HepG2 (cell line): ENCODE measurements around the gene RAP1A. TPM values are rescaled to one million over a fixed set of nuclear protein-coding genes. Genes with fewer than 3 reads are reported as not detected.

Experiments
- ATAC-seq: fragments of 200-7000 bp; cut with Tn5 transposase; 3 replicates; pipeline ENCODE4 v1.9.1; 2020; ENCODE audit warnings: mild to moderate bottlenecking, moderate library complexity
- BruUV-seq: library from RNA; stranded (reverse); fragments of 400-500 nt; replicated peaks from 2 replicates; lab custom pipeline; 2021; lab: Mats Ljungman, UMichigan
- CTCF ChIA-PET: fragments of 300-600 bp; formaldehyde crosslinking; extraction: SDS; loops from one replicate; lab custom pipeline; 2021; ENCODE audit warnings: low total read pairs, inconsistent platforms, low intra/inter-chr PET ratio; lab: Yijun Ruan, JAX
- POLR2A ChIA-PET: fragments of 350-600 bp; sonication (Branson Sonifier 250); formaldehyde crosslinking; loops from one replicate; lab custom pipeline; 2020; ENCODE audit warnings: antibody characterized with exemption, inconsistent platforms; lab: Yijun Ruan, JAX
- DNase-seq: peaks from one replicate; pipeline ENCODE4 v3.0.0-alpha.2; 2015; ENCODE audit warnings: low spot score
- FAIRE-seq: peaks from 3 replicates; lab custom pipeline; 2011; peaks lifted over from hg19 to GRCh38; lab: Jason Lieb, UNC
- H2AFZ ChIP-seq: one replicate; pipeline ENCODE4 v1.6.1; 2011; ENCODE audit warnings: low read length, inconsistent platforms
- H3K27ac ChIP-seq: fragments of 300-600 bp; 3 replicates; pipeline ENCODE4 v1.8.0; 2011; ENCODE audit warnings: mixed run types, mild to moderate bottlenecking, mixed read lengths, low read length, inconsistent platforms; ENCODE audit not compliant: insufficient read depth; ENCODE audit errors: extremely low read length
- H3K27me3 ChIP-seq, 2 experiments: fragments of 200-600 bp in 1 of 2; 2 replicates in 1 of 2; 3 replicates in 1 of 2; pipeline versions ENCODE4 v1.6.0 to v1.8.0; 2011; ENCODE audit warnings: low read length in 2 of 2, mild to moderate bottlenecking in 2 of 2, moderate library complexity in 2 of 2, inconsistent platforms in 1 of 2; ENCODE audit not compliant: insufficient read depth in 2 of 2, control insufficient read depth in 1 of 2
- H3K36me3 ChIP-seq, 2 experiments: fragments of 200-600 bp in 1 of 2; replicated peaks in 1 of 2; 2 replicates in 1 of 2; 3 replicates in 1 of 2; pipeline versions ENCODE4 v1.5.1 to v1.8.0; 2011; ENCODE audit warnings: low read length in 2 of 2, inconsistent platforms in 1 of 2; ENCODE audit not compliant: insufficient read depth in 2 of 2, control insufficient read depth in 1 of 2
- H3K4me1 ChIP-seq: 2 replicates; pipeline ENCODE4 v1.5.1; 2012; ENCODE audit warnings: low read length, inconsistent platforms; ENCODE audit not compliant: insufficient read depth
- H3K4me2 ChIP-seq: 2 replicates; pipeline ENCODE4 v1.6.0; 2011; ENCODE audit warnings: low read depth, low read length, inconsistent platforms
- H3K4me3 ChIP-seq, 3 experiments: fragments of 200-600 bp in 1 of 3; sonication (generic), shearing (Covaris generic) in 1 of 3; replicated peaks in 1 of 3; 2 replicates each; pipeline ENCODE4 v1.5.1; 2011 to 2016; ENCODE audit warnings: low read length in 3 of 3, inconsistent platforms in 2 of 3, low read depth in 2 of 3, mild to moderate bottlenecking in 2 of 3, control low read depth in 1 of 3, mixed read lengths in 1 of 3; ENCODE audit not compliant: insufficient read depth in 1 of 3
- H3K79me2 ChIP-seq: one replicate; pipeline ENCODE4 v1.6.1; 2011; ENCODE audit warnings: low read length, inconsistent platforms; ENCODE audit not compliant: insufficient read depth
- H3K9ac ChIP-seq: 2 replicates; pipeline ENCODE4 v1.6.0; 2011; ENCODE audit warnings: mild to moderate bottlenecking, low read depth, low read length, inconsistent platforms; ENCODE audit not compliant: insufficient read depth
- H3K9me3 ChIP-seq: 2 replicates; pipeline ENCODE4 v1.5.1; 2012; ENCODE audit warnings: mild to moderate bottlenecking, low read length
- H4K20me1 ChIP-seq: 2 replicates; pipeline ENCODE4 v1.6.0; 2011; ENCODE audit warnings: inconsistent platforms, mild to moderate bottlenecking, low read length, moderate library complexity; ENCODE audit not compliant: insufficient read depth
- LRRFIP1 ChIP-seq: sonication (generic); formaldehyde crosslinking; conservative IDR thresholded peaks from 2 replicates; pipeline ENCODE4 v1.4.0; 2020; ENCODE audit warnings: missing genetic modification reagents
- NFRKB ChIP-seq: fragments of 450-650 bp; IDR thresholded peaks from 2 replicates; pipeline ENCODE4 v1.6.1; 2017
- NR2C2 ChIP-seq: sonication (generic); formaldehyde crosslinking; IDR thresholded peaks from 2 replicates; pipeline ENCODE4 v1.4.0; 2020; ENCODE audit warnings: missing genetic modification reagents, mild to moderate bottlenecking, moderate library complexity, borderline replicate concordance
- SATB2 ChIP-seq: sonication (generic); formaldehyde crosslinking; IDR thresholded peaks from 2 replicates; pipeline ENCODE4 v1.5.0; 2020; ENCODE audit warnings: missing genetic modification reagents
- SP4 ChIP-seq: sonication (generic); formaldehyde crosslinking; IDR thresholded peaks from 2 replicates; pipeline ENCODE4 v1.8.1; 2023; ENCODE audit warnings: mild to moderate bottlenecking, missing genetic modification reagents
- ZBTB20 ChIP-seq: sonication (generic); formaldehyde crosslinking; IDR thresholded peaks from 2 replicates; pipeline ENCODE4 v1.8.1; 2023; ENCODE audit warnings: missing genetic modification reagents, low read depth, mild to moderate bottlenecking, borderline replicate concordance
- ZBTB43 ChIP-seq: sonication (generic); formaldehyde crosslinking; conservative IDR thresholded peaks from 2 replicates; pipeline ENCODE4 v1.4.0; 2020; ENCODE audit warnings: missing genetic modification reagents
- ZNF382 ChIP-seq: sonication (generic); formaldehyde crosslinking; IDR thresholded peaks from 2 replicates; pipeline ENCODE4 v1.5.0; 2020; ENCODE audit warnings: missing genetic modification reagents, mild to moderate bottlenecking, borderline replicate concordance
- ZNF607 ChIP-seq: sonication (generic); formaldehyde crosslinking; IDR thresholded peaks from 2 replicates; pipeline ENCODE4 v1.5.1; 2020; ENCODE audit warnings: missing genetic modification reagents, mild to moderate bottlenecking, borderline replicate concordance
- ZNF670 ChIP-seq: sonication (generic); formaldehyde crosslinking; IDR thresholded peaks from 2 replicates; pipeline ENCODE4 v1.8.0; 2022; ENCODE audit warnings: mild to moderate bottlenecking, missing genetic modification reagents, borderline replicate concordance
- ZNF75D ChIP-seq: sonication (generic); formaldehyde crosslinking; IDR thresholded peaks from 2 replicates; pipeline ENCODE4 v1.8.1; 2023; ENCODE audit warnings: missing genetic modification reagents, mild to moderate bottlenecking, borderline replicate concordance
- ZNF839 ChIP-seq: sonication (generic); formaldehyde crosslinking; IDR thresholded peaks from 2 replicates; pipeline ENCODE4 v1.4.0; 2020; ENCODE audit warnings: missing genetic modification reagents, mild to moderate bottlenecking, borderline replicate concordance
- WGBS: methylation state at CpG from one replicate; pipeline ENCODE4 v1.1.6; 2017; ENCODE audit warnings: low lambda C conversion rate; 5-methylcytosine and 5-hydroxymethylcytosine counted together
- in situ Hi-C: cut with HindIII; loops from 2 replicates; pipeline ENCODE4 v1.10.0; 2017; ENCODE audit warnings: low pct_unique_long_range_greater_than_20kb; ENCODE audit not compliant: extremely low pct_ligation_motif_present
- intact Hi-C: fragments of 100-400 bp; cut with micrococcal nuclease; formaldehyde crosslinking; loops from one replicate; pipeline ENCODE4 v1.10.0; 2022; ENCODE audit not compliant: unreplicated experiment
- polyA plus RNA-seq, 8 experiments: library from polyadenylated mRNA; depleted of rRNA in 3 of 8; stranded (reverse) in 7 of 8; unstranded in 1 of 8; fragments of >200 nt; fragmentation: Illumina TruSeq in 4 of 8; extraction: Trizol in 4 of 8; gene quantifications; 2 replicates each; pipeline versions ENCODE4 v1.2.1 to v1.2.3, GENCODE V29; 2011 to 2016; ENCODE audit warnings: low read depth in 4 of 8, missing spikeins in 1 of 8, mixed read lengths in 1 of 8; ENCODE audit not compliant: insufficient read depth in 1 of 8
- total RNA-seq, 5 experiments: library from RNA; depleted of rRNA; stranded (reverse); fragments of >200 nt; fragmentation: Illumina TruSeq; extraction: Trizol; gene quantifications; 2 replicates each; pipeline ENCODE4 v1.2.3, GENCODE V29; 2016; ENCODE audit warnings: low read depth in 1 of 5

RAP1A gene
- total and polyA plus RNA-seq, 2 of the 13 experiments (the other 11 are each of a cell fraction or from before 2014, with no cell fraction given): 19.0 to 20.7 TPM

- Histone ChIP-seq H2AFZ (no peak overlapping the region), H3K9ac (no peak overlapping the region), H3K36me3 (no peaks in the 10 kb centered on the region), H3K9me3 (no peaks in the 10 kb centered on the region), H3K79me2 (peaks cover 4% of the 10 kb centered on the region), H4K20me1 (no peaks in the 10 kb centered on the region), H3K4me1 (peaks cover 27% of the 10 kb centered on the region), H3K4me3 (no peak overlapping the region), H3K27ac (no peak overlapping the region), H3K27me3 (no peaks in the 10 kb centered on the region), H3K4me2 (no peak overlapping the region)
- in situ Hi-C loops: no loop called here
- intact Hi-C loops: no loop called here
- no peak for DNase-seq
- no peak for ATAC-seq
- CTCF ChIA-PET: no interaction called here
- no peak for FAIRE-seq
- WGBS: 100% methylated on average over 1 of the region's 1 CpG
- POLR2A ChIA-PET: no interaction called here
- no TSS peak for BruUV-seq
- TF ChIP-seq LRRFIP1 (CRISPR knock-in tag) (no peak), NR2C2 (CRISPR knock-in tag) (no peak), ZNF670 (CRISPR knock-in tag) (no peak), ZNF75D (no peak), ZNF382 (CRISPR knock-in tag) (no peak), SP4 (CRISPR knock-in tag) (no peak), NFRKB (no peak), ZBTB43 (CRISPR knock-in tag) (no peak), SATB2 (no peak), ZNF607 (CRISPR knock-in tag) (no peak), ZNF839 (CRISPR knock-in tag) (no peak), ZBTB20 (CRISPR knock-in tag) (no peak)
Measured at GRCh38 chr1:111666828-111667227, 47.2 kb downstream of the RAP1A start.
